ENCODE measurements around the gene STYK1.

GRCh38 chr12:10623131-10623530 lies 50.7 kb downstream of the STYK1 start:
- TF ChIP-seq POLR2A (IDR thresholded peaks at IDR 0.05; ENCODE audit: low read depth, low read length) (no peak), POLR2AphosphoS5 (IDR thresholded peaks at IDR 0.05; ENCODE audit: low read depth, low read length) (no peak), TAF1 (IDR thresholded peaks at IDR 0.05; ENCODE audit: low read depth, low read length) (no peak)

Measured in GM12891 (cell line).